GM10266 (cell line): Measurements from ENCODE around the gene MED20.
"Not testable (repeated sequence)": the region's sequence is repeated elsewhere in the genome, so short reads cannot be mapped to it uniquely, and the experiment has no call there.

Experiments used
- DNase-seq: peaks from one replicate; pipeline ENCODE4 v3.0.0; 2012; ENCODE audit errors: extremely low spot score
- CTCF ChIP-seq: IDR thresholded peaks from 2 replicates; pipeline ENCODE4 v1.5.1; 2012; ENCODE audit warnings: mild to moderate bottlenecking, low read depth; ENCODE audit not compliant: control insufficient read depth, insufficient read depth; ENCODE audit errors: missing control alignments

The MED20 gene

GRCh38 chr6:41947581-41948220 lies 26.8 kb upstream of the MED20 start:
- no peak for DNase-seq
- TF ChIP-seq CTCF = no peak

GRCh38 chr6:41943456-41943855 lies 22.5 kb upstream of the MED20 start:
- TF ChIP-seq CTCF = no peak
- DNase-seq = no peak

- not testable (repeated sequence) for DNase-seq
Observed at GRCh38 chr6:41942882-41943281, 21.9 kb upstream of the MED20 start.

- TF ChIP-seq CTCF = no peak
- DNase-seq = no peak
Observed at GRCh38 chr6:41942067-41942851, 21.3 kb upstream of the MED20 start.

- no peak for TF ChIP-seq CTCF
- peak; percentile 94 for DNase-seq
Observed at GRCh38 chr6:41941280-41942066, 20.5 kb upstream of the MED20 start, which contains the start of gene CCND3. TSS of gene CCND3 (minus strand) at chr6:41941808. CDS start at chr6:41941649, 159 bp downstream.

- peak; percentile 49 for DNase-seq
- no peak for TF ChIP-seq CTCF
Observed at GRCh38 chr6:41940759-41941279, 19.9 kb upstream of the MED20 start.
